OCI-LY3 (cell line): ENCODE data around the gene UBE3B.

Experiments used
- CTCF ChIP-seq: fragments of 200-600, 300-600 bp; sonication (generic); IDR thresholded peaks from 2 replicates; pipeline ENCODE4 v1.5.1; 2014; ENCODE audit warnings: antibody characterized with exemption, low read length, low read depth
- EZH2phosphoT487 ChIP-seq: fragments of 200-600 bp; shearing (Covaris generic); IDR thresholded peaks from 2 replicates; pipeline ENCODE4 v1.6.1; 2018; ENCODE audit warnings: antibody characterized with exemption, mixed run types, low read depth

DNA sequence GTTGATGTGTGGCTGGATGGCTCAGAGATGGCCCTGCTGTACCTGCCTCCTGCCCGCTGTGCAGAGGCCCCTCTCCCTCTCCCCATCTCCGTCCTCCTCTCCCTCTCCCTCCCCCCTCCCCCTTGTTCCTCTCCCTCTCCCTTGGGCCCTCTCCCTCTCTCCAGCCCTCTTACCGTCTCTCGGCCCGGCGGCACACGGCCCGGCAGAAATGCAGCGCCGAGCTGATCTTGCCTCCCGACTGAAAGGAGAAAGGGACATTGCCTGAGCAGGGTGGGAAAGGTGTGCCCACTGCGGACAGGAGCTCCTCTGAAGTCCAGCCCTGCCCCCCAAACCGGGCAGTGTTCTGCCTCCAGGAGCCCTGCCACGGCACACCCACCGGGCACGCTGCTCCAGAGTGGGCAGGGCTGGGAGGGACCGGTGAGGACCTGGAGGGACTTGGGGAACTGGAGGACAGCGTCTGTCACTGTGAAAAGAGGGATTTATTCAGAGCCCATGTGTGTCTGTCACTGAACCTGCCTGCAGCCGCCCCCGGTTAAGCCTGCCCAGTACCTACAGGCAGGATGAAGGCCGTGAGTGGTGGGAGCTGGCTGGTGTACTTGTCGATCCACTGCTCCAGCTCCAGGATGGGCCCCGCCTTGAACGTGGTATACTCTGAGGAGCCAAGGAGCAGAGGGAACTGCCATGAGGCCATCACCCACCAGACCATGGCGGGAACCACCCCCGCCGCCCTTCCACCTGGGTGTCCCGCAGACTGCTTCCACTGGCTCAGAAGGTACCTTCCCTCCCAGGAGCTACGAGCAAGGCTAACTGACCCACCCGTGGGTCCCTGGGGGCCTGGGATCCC is 83.7 kb downstream of the UBE3B start:
- no peak for TF ChIP-seq CTCF
- no peak for TF ChIP-seq EZH2phosphoT487
